Activated gamma-delta T cell (primary cell): ENCODE results near the gene DHX9.
"Not testable (repeated sequence)": the region's sequence is repeated elsewhere in the genome, so short reads cannot be mapped to it uniquely, and the experiment has no call there.

Source experiments
- DNase-seq: peaks from one replicate; lab custom pipeline; 2025; lab: John Stamatoyannopoulos, UW

DHX9 gene

GRCh38 chr1:182889997-182890396, 50.9 kb downstream of the DHX9 start:
- no peak for DNase-seq

GRCh38 chr1:182890927-182891610, 51.9 kb downstream of the DHX9 start:
- DNase-seq: no peak

- DNase-seq: no peak
These were observed 58.5 kb downstream of the DHX9 start for GRCh38 chr1:182897696-182898095.

- not testable (repeated sequence) for DNase-seq
These were observed 62.8 kb downstream of the DHX9 start for GRCh38 chr1:182901946-182902345.

GRCh38 chr1:182905321-182905720, 66.2 kb downstream of the DHX9 start:
- DNase-seq: no peak

GRCh38 chr1:182909578-182909977, 70.4 kb downstream of the DHX9 start:
- no peak for DNase-seq

- no peak for DNase-seq
These were observed 71.0 kb downstream of the DHX9 start for GRCh38 chr1:182910143-182910542.

GRCh38 chr1:182913401-182913800, 74.3 kb downstream of the DHX9 start:
- no peak for DNase-seq

- DNase-seq: no peak
These were observed 78.2 kb downstream of the DHX9 start for GRCh38 chr1:182917378-182917777.

- DNase-seq: no peak
These were observed 86.5 kb downstream of the DHX9 start for GRCh38 chr1:182925661-182926060.

GRCh38 chr1:182927693-182928433, 88.7 kb downstream of the DHX9 start:
- DNase-seq: no peak

GRCh38 chr1:182930985-182931384, 91.8 kb downstream of the DHX9 start:
- DNase-seq: no peak

- no peak for DNase-seq
These were observed 96.6 kb downstream of the DHX9 start for GRCh38 chr1:182935716-182936115.
